Heart left ventricle (tissue), 13 donors: Measurements from ENCODE around the gene SIRT5.

Experiments
- POLR2A ChIP-seq, 2 donors: fragments of 450-650 bp; IDR thresholded peaks; one replicate each; pipeline ENCODE4 v1.6.1; 2017; ENCODE audit warnings: antibody characterized with exemption in 2 of 2, mild to moderate bottlenecking in 2 of 2, moderate library complexity in 2 of 2
- TF ChIP-seq, protein P1 (sequence below), 12 donors: fragments of 200-600 bp; sonication (generic) in 4 of 12; IDR thresholded peaks; one replicate each; pipeline versions ENCODE4 v1.5.0 to v1.8.0; 2018 to 2022; ENCODE audit warnings: antibody characterized with exemption in 12 of 12, mild to moderate bottlenecking in 5 of 12
- donor health status: ischemic (EF 13 %, LVEDD 7.1; RV severe dilation, severe dysfunction).
- donor health status: DM: no; HTN: yes; CAD: no.
- donor health status: DM: no; HTN: no; CAD: no.
- donor health status: ischemic (EF 25% LVEDD 6.9; RV normal size, moderate dysfunction).
- donor health status: ischemic (EF 25% LVEDD 5.7; RV mildly dilated, moderate dysfunction).
- donor health status: ischemic (EF 35%, LVEDD 5.7; RV mildly dilated, moderate dysfunction).
- donor health status: nonischemic (EF 11% LVEDD 7.7; RV severe dilation, severe dysfunction).
- donor health status: DM: yes; HTN: yes; CAD: no.
- donor health status: PGD.
- donor health status: ischemic (EF 29% LVEDD 5.4; RV normal size, mild dysfunction).
- donor health status: nonischemic (EF 23%, LVEDD 6.1; RV moderate dilation, normal function).

DNA sequence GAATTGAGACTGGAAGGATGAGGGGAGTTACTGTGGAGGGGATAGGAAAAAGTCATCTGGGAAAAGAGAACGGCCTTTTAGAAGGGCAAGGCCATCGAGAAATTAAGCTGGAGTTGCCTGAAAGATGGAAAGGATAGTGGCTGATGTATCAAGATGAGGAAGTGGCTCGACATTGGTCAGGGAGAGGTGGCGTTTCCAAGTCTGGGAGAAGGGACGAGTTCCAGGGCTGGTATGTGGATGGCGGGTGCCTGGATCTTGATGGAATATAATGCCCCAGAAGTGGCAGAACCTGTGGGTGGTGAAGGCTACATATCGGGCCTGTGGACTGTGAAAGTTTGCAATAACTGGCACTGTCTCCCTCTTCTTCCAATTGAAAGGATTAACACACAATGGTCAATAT, 2.2 kb upstream of the SIRT5 start:
- TF ChIP-seq POLR2A (IDR thresholded peaks at IDR 0.05): no peak
- TF ChIP-seq, protein P1, sequence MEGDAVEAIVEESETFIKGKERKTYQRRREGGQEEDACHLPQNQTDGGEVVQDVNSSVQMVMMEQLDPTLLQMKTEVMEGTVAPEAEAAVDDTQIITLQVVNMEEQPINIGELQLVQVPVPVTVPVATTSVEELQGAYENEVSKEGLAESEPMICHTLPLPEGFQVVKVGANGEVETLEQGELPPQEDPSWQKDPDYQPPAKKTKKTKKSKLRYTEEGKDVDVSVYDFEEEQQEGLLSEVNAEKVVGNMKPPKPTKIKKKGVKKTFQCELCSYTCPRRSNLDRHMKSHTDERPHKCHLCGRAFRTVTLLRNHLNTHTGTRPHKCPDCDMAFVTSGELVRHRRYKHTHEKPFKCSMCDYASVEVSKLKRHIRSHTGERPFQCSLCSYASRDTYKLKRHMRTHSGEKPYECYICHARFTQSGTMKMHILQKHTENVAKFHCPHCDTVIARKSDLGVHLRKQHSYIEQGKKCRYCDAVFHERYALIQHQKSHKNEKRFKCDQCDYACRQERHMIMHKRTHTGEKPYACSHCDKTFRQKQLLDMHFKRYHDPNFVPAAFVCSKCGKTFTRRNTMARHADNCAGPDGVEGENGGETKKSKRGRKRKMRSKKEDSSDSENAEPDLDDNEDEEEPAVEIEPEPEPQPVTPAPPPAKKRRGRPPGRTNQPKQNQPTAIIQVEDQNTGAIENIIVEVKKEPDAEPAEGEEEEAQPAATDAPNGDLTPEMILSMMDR (IDR thresholded peaks at IDR 0.05): no peak
